HepG2 (cell line): ENCODE results near the gene FMN2. TPM values are rescaled to one million over a fixed set of nuclear protein-coding genes. Genes with fewer than 3 reads are reported as not detected.

Experiments used
- ATAC-seq: fragments of 200-7000 bp; cut with Tn5 transposase; 3 replicates; pipeline ENCODE4 v1.9.1; 2020; ENCODE audit warnings: mild to moderate bottlenecking, moderate library complexity
- BruUV-seq: library from RNA; stranded (reverse); fragments of 400-500 nt; replicated peaks from 2 replicates; lab custom pipeline; 2021; lab: Mats Ljungman, UMichigan
- CTCF ChIA-PET: fragments of 300-600 bp; formaldehyde crosslinking; extraction: SDS; loops from one replicate; lab custom pipeline; 2021; ENCODE audit warnings: low total read pairs, inconsistent platforms, low intra/inter-chr PET ratio; lab: Yijun Ruan, JAX
- POLR2A ChIA-PET: fragments of 350-600 bp; sonication (Branson Sonifier 250); formaldehyde crosslinking; loops from one replicate; lab custom pipeline; 2020; ENCODE audit warnings: antibody characterized with exemption, inconsistent platforms; lab: Yijun Ruan, JAX
- DNase-seq: peaks from one replicate; pipeline ENCODE4 v3.0.0-alpha.2; 2015; ENCODE audit warnings: low spot score
- FAIRE-seq: peaks from 3 replicates; lab custom pipeline; 2011; peaks lifted over from hg19 to GRCh38; lab: Jason Lieb, UNC
- H2AFZ ChIP-seq: one replicate; pipeline ENCODE4 v1.6.1; 2011; ENCODE audit warnings: low read length, inconsistent platforms
- H3K27ac ChIP-seq: fragments of 300-600 bp; 3 replicates; pipeline ENCODE4 v1.8.0; 2011; ENCODE audit warnings: mixed run types, mild to moderate bottlenecking, mixed read lengths, low read length, inconsistent platforms; ENCODE audit not compliant: insufficient read depth; ENCODE audit errors: extremely low read length
- H3K27me3 ChIP-seq, 2 experiments: fragments of 200-600 bp in 1 of 2; 2 replicates in 1 of 2; 3 replicates in 1 of 2; pipeline versions ENCODE4 v1.6.0 to v1.8.0; 2011; ENCODE audit warnings: low read length in 2 of 2, mild to moderate bottlenecking in 2 of 2, moderate library complexity in 2 of 2, inconsistent platforms in 1 of 2; ENCODE audit not compliant: insufficient read depth in 2 of 2, control insufficient read depth in 1 of 2
- H3K36me3 ChIP-seq, 2 experiments: fragments of 200-600 bp in 1 of 2; replicated peaks in 1 of 2; 2 replicates in 1 of 2; 3 replicates in 1 of 2; pipeline versions ENCODE4 v1.5.1 to v1.8.0; 2011; ENCODE audit warnings: low read length in 2 of 2, inconsistent platforms in 1 of 2; ENCODE audit not compliant: insufficient read depth in 2 of 2, control insufficient read depth in 1 of 2
- H3K4me1 ChIP-seq: 2 replicates; pipeline ENCODE4 v1.5.1; 2012; ENCODE audit warnings: low read length, inconsistent platforms; ENCODE audit not compliant: insufficient read depth
- H3K4me2 ChIP-seq: 2 replicates; pipeline ENCODE4 v1.6.0; 2011; ENCODE audit warnings: low read depth, low read length, inconsistent platforms
- H3K4me3 ChIP-seq, 3 experiments: fragments of 200-600 bp in 1 of 3; sonication (generic), shearing (Covaris generic) in 1 of 3; replicated peaks in 1 of 3; 2 replicates each; pipeline ENCODE4 v1.5.1; 2011 to 2016; ENCODE audit warnings: low read length in 3 of 3, inconsistent platforms in 2 of 3, low read depth in 2 of 3, mild to moderate bottlenecking in 2 of 3, control low read depth in 1 of 3, mixed read lengths in 1 of 3; ENCODE audit not compliant: insufficient read depth in 1 of 3
- H3K79me2 ChIP-seq: one replicate; pipeline ENCODE4 v1.6.1; 2011; ENCODE audit warnings: low read length, inconsistent platforms; ENCODE audit not compliant: insufficient read depth
- H3K9ac ChIP-seq: 2 replicates; pipeline ENCODE4 v1.6.0; 2011; ENCODE audit warnings: mild to moderate bottlenecking, low read depth, low read length, inconsistent platforms; ENCODE audit not compliant: insufficient read depth
- H3K9me3 ChIP-seq: 2 replicates; pipeline ENCODE4 v1.5.1; 2012; ENCODE audit warnings: mild to moderate bottlenecking, low read length
- H4K20me1 ChIP-seq: 2 replicates; pipeline ENCODE4 v1.6.0; 2011; ENCODE audit warnings: inconsistent platforms, mild to moderate bottlenecking, low read length, moderate library complexity; ENCODE audit not compliant: insufficient read depth
- SCMH1 ChIP-seq: sonication (generic); formaldehyde crosslinking; IDR thresholded peaks from 2 replicates; pipeline ENCODE4 v1.9.0; 2021; ENCODE audit warnings: missing genetic modification reagents, mild to moderate bottlenecking, borderline replicate concordance
- ZNF230 ChIP-seq: sonication (generic); formaldehyde crosslinking; IDR thresholded peaks from 2 replicates; pipeline ENCODE4 v1.4.0; 2020; ENCODE audit warnings: mild to moderate bottlenecking, missing genetic modification reagents
- ZNF256 ChIP-seq: sonication (generic); formaldehyde crosslinking; conservative IDR thresholded peaks from 2 replicates; pipeline ENCODE4 v1.4.0; 2020; ENCODE audit warnings: missing genetic modification reagents
- ZNF337 ChIP-seq: sonication (generic); formaldehyde crosslinking; IDR thresholded peaks from 2 replicates; pipeline ENCODE4 v1.5.1; 2020; ENCODE audit warnings: missing genetic modification reagents, low read depth, mild to moderate bottlenecking, borderline replicate concordance
- ZNF510 ChIP-seq: sonication (generic); formaldehyde crosslinking; IDR thresholded peaks from 2 replicates; pipeline ENCODE4 v1.4.0; 2020; ENCODE audit warnings: low read depth, mild to moderate bottlenecking, missing genetic modification reagents
- ZNF614 ChIP-seq: IDR thresholded peaks from 2 replicates; pipeline ENCODE4 v1.6.1; 2018; ENCODE audit warnings: missing biosample characterization, missing genetic modification reagents, inconsistent platforms, borderline replicate concordance
- WGBS: methylation state at CpG from one replicate; pipeline ENCODE4 v1.1.6; 2017; ENCODE audit warnings: low lambda C conversion rate; 5-methylcytosine and 5-hydroxymethylcytosine counted together
- in situ Hi-C: cut with HindIII; loops from 2 replicates; pipeline ENCODE4 v1.10.0; 2017; ENCODE audit warnings: low pct_unique_long_range_greater_than_20kb; ENCODE audit not compliant: extremely low pct_ligation_motif_present
- intact Hi-C: fragments of 100-400 bp; cut with micrococcal nuclease; formaldehyde crosslinking; loops from one replicate; pipeline ENCODE4 v1.10.0; 2022; ENCODE audit not compliant: unreplicated experiment
- polyA plus RNA-seq, 8 experiments: library from polyadenylated mRNA; depleted of rRNA in 3 of 8; stranded (reverse) in 7 of 8; unstranded in 1 of 8; fragments of >200 nt; fragmentation: Illumina TruSeq in 4 of 8; extraction: Trizol in 4 of 8; gene quantifications; 2 replicates each; pipeline versions ENCODE4 v1.2.1 to v1.2.3, GENCODE V29; 2011 to 2016; ENCODE audit warnings: low read depth in 4 of 8, missing spikeins in 1 of 8, mixed read lengths in 1 of 8; ENCODE audit not compliant: insufficient read depth in 1 of 8
- total RNA-seq, 5 experiments: library from RNA; depleted of rRNA; stranded (reverse); fragments of >200 nt; fragmentation: Illumina TruSeq; extraction: Trizol; gene quantifications; 2 replicates each; pipeline ENCODE4 v1.2.3, GENCODE V29; 2016; ENCODE audit warnings: low read depth in 1 of 5
- TF ChIP-seq, protein P1 (sequence below): sonication (generic); formaldehyde crosslinking; IDR thresholded peaks from 2 replicates; pipeline ENCODE4 v1.5.1; 2020; ENCODE audit warnings: missing genetic modification reagents, mild to moderate bottlenecking, borderline replicate concordance
- TF ChIP-seq, protein P2 (sequence below): sonication (generic); formaldehyde crosslinking; IDR thresholded peaks from 2 replicates; pipeline ENCODE4 v1.4.0; 2020; ENCODE audit warnings: missing genetic modification reagents
- TF ChIP-seq, protein P3 (sequence below): sonication (generic); formaldehyde crosslinking; IDR thresholded peaks from 2 replicates; pipeline ENCODE4 v1.5.1; 2020; ENCODE audit warnings: mild to moderate bottlenecking, missing genetic modification reagents, moderate library complexity
- TF ChIP-seq, protein P4 (sequence below): sonication (generic); formaldehyde crosslinking; IDR thresholded peaks from 2 replicates; pipeline ENCODE4 v1.9.0; 2021; ENCODE audit warnings: missing genetic modification reagents, borderline replicate concordance
- TF ChIP-seq, protein P5 (sequence below): sonication (generic); formaldehyde crosslinking; IDR thresholded peaks from 2 replicates; pipeline ENCODE4 v1.4.0; 2020; ENCODE audit warnings: missing genetic modification reagents

FMN2 gene
- total and polyA plus RNA-seq, 2 of the 13 experiments (the other 11 are each of a cell fraction or from before 2014, with no cell fraction given), result not detected

DNA sequence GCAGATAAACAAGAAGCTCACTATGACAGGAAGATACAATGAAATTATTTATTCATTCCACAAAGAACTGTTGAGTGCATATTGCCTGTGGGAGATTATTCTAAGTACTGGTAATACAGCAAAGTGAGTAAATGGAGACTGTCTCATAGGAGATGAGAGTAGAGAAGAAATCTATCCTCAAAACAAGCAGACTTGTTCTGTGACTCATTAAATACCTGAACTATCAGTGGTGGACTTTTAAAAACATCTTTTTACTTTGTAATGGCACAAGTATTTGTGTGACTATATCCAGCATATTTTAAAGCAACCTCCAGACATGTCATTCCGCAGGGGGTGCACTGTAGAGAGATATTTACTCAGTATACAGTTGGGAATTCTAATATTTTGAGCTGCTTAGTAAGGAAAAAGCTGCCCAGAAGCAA, 259.2 kb downstream of the FMN2 start:
- CTCF ChIA-PET, result no interaction called here
- no TSS peak for BruUV-seq
- no peak for FAIRE-seq

More for the DNA sequence above, 259.2 kb downstream of the FMN2 start:
- intact Hi-C loops (no loop called here), in situ Hi-C loops (no loop called here)
- Histone ChIP-seq H3K36me3 (no peaks in the 10 kb centered on the region), H3K4me2 (no peak overlapping the region), H4K20me1 (no peaks in the 10 kb centered on the region), H2AFZ (no peak overlapping the region), H3K79me2 (no peaks in the 10 kb centered on the region), H3K9ac (no peak overlapping the region), H3K9me3 (no peaks in the 10 kb centered on the region), H3K4me1 (no peaks in the 10 kb centered on the region), H3K4me3 (no peak overlapping the region), H3K27ac (no peak overlapping the region), H3K27me3 (no peaks in the 10 kb centered on the region)
- ATAC-seq (no peak), DNase-seq (no peak)
- TF ChIP-seq, protein P1, sequence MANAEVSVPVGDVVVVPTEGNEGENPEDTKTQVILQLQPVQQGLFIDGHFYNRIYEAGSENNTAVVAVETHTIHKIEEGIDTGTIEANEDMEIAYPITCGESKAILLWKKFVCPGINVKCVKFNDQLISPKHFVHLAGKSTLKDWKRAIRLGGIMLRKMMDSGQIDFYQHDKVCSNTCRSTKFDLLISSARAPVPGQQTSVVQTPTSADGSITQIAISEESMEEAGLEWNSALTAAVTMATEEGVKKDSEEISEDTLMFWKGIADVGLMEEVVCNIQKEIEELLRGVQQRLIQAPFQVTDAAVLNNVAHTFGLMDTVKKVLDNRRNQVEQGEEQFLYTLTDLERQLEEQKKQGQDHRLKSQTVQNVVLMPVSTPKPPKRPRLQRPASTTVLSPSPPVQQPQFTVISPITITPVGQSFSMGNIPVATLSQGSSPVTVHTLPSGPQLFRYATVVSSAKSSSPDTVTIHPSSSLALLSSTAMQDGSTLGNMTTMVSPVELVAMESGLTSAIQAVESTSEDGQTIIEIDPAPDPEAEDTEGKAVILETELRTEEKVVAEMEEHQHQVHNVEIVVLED (CRISPR knock-in tag), result no peak
- TF ChIP-seq ZNF510 (no peak), ZNF337 (no peak), ZNF230 (CRISPR knock-in tag) (no peak), SCMH1 (CRISPR knock-in tag) (no peak), ZNF256 (CRISPR knock-in tag) (no peak), ZNF614 (no peak)
- TF ChIP-seq, protein P2, sequence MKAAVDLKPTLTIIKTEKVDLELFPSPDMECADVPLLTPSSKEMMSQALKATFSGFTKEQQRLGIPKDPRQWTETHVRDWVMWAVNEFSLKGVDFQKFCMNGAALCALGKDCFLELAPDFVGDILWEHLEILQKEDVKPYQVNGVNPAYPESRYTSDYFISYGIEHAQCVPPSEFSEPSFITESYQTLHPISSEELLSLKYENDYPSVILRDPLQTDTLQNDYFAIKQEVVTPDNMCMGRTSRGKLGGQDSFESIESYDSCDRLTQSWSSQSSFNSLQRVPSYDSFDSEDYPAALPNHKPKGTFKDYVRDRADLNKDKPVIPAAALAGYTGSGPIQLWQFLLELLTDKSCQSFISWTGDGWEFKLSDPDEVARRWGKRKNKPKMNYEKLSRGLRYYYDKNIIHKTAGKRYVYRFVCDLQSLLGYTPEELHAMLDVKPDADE (CRISPR knock-in tag), result no peak
- TF ChIP-seq, protein P3, sequence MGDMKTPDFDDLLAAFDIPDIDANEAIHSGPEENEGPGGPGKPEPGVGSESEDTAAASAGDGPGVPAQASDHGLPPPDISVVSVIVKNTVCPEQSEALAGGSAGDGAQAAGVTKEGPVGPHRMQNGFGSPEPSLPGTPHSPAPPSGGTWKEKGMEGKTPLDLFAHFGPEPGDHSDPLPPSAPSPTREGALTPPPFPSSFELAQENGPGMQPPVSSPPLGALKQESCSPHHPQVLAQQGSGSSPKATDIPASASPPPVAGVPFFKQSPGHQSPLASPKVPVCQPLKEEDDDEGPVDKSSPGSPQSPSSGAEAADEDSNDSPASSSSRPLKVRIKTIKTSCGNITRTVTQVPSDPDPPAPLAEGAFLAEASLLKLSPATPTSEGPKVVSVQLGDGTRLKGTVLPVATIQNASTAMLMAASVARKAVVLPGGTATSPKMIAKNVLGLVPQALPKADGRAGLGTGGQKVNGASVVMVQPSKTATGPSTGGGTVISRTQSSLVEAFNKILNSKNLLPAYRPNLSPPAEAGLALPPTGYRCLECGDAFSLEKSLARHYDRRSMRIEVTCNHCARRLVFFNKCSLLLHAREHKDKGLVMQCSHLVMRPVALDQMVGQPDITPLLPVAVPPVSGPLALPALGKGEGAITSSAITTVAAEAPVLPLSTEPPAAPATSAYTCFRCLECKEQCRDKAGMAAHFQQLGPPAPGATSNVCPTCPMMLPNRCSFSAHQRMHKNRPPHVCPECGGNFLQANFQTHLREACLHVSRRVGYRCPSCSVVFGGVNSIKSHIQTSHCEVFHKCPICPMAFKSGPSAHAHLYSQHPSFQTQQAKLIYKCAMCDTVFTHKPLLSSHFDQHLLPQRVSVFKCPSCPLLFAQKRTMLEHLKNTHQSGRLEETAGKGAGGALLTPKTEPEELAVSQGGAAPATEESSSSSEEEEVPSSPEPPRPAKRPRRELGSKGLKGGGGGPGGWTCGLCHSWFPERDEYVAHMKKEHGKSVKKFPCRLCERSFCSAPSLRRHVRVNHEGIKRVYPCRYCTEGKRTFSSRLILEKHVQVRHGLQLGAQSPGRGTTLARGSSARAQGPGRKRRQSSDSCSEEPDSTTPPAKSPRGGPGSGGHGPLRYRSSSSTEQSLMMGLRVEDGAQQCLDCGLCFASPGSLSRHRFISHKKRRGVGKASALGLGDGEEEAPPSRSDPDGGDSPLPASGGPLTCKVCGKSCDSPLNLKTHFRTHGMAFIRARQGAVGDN, result no peak
- TF ChIP-seq, protein P4, sequence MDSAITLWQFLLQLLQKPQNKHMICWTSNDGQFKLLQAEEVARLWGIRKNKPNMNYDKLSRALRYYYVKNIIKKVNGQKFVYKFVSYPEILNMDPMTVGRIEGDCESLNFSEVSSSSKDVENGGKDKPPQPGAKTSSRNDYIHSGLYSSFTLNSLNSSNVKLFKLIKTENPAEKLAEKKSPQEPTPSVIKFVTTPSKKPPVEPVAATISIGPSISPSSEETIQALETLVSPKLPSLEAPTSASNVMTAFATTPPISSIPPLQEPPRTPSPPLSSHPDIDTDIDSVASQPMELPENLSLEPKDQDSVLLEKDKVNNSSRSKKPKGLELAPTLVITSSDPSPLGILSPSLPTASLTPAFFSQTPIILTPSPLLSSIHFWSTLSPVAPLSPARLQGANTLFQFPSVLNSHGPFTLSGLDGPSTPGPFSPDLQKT (CRISPR knock-in tag), result no peak
- TF ChIP-seq, protein P5, sequence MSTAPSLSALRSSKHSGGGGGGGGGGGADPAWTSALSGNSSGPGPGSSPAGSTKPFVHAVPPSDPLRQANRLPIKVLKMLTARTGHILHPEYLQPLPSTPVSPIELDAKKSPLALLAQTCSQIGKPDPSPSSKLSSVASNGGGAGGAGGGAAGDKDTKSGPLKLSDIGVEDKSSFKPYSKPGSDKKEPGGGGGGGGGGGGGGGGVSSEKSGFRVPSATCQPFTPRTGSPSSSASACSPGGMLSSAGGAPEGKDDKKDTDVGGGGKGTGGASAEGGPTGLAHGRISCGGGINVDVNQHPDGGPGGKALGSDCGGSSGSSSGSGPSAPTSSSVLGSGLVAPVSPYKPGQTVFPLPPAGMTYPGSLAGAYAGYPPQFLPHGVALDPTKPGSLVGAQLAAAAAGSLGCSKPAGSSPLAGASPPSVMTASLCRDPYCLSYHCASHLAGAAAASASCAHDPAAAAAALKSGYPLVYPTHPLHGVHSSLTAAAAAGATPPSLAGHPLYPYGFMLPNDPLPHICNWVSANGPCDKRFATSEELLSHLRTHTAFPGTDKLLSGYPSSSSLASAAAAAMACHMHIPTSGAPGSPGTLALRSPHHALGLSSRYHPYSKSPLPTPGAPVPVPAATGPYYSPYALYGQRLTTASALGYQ, result no peak
- WGBS, result 0% methylated on average over 1 of the region's 1 CpG
- POLR2A ChIA-PET, result no interaction called here
